GM19372 (cell line): ENCODE data around the gene RPL37A.
A peak's percentile ranks its signal among the peaks of the same experiment; 100 is the strongest.
"Not testable (repeated sequence)": the region's sequence is repeated elsewhere in the genome, so short reads cannot be mapped to it uniquely, and the experiment has no call there.

Experiments
- ATAC-seq: cut with Tn5 transposase; IDR thresholded peaks from one replicate; pipeline ENCODE4 v1.9.1; 2021; ENCODE audit warnings: mild to moderate bottlenecking, low read depth, moderate library complexity; ENCODE audit not compliant: unreplicated experiment

The RPL37A gene

GRCh38 chr2:216508229-216508628 lies 9.6 kb downstream of the RPL37A start:
- no peak for ATAC-seq

- ATAC-seq: no peak
Measured at GRCh38 chr2:216516730-216517350, 18.2 kb downstream of the RPL37A start.

- ATAC-seq: no peak
Measured at GRCh38 chr2:216517447-216518225, 19.0 kb downstream of the RPL37A start.

- ATAC-seq: not testable (repeated sequence)
Measured at GRCh38 chr2:216518566-216519119, 20.0 kb downstream of the RPL37A start.

GRCh38 chr2:216519154-216519762 lies 20.6 kb downstream of the RPL37A start:
- peak; percentile 71 for ATAC-seq

GRCh38 chr2:216520112-216520511 lies 21.5 kb downstream of the RPL37A start:
- ATAC-seq: no peak

GRCh38 chr2:216522892-216523502 lies 24.4 kb downstream of the RPL37A start:
- no peak for ATAC-seq

- no peak for ATAC-seq
Measured at GRCh38 chr2:216525972-216526371, 27.3 kb downstream of the RPL37A start.

GRCh38 chr2:216526939-216527338 lies 28.3 kb downstream of the RPL37A start:
- no peak for ATAC-seq

- ATAC-seq: no peak
Measured at GRCh38 chr2:216527600-216527999, 29.0 kb downstream of the RPL37A start.

GRCh38 chr2:216532562-216532961 lies 33.9 kb downstream of the RPL37A start:
- ATAC-seq: no peak

GRCh38 chr2:216533609-216534008 lies 35.0 kb downstream of the RPL37A start:
- no peak for ATAC-seq

GRCh38 chr2:216534809-216535208 lies 36.2 kb downstream of the RPL37A start:
- ATAC-seq: no peak

- no peak for ATAC-seq
Measured at GRCh38 chr2:216535454-216535995, 36.9 kb downstream of the RPL37A start.

- ATAC-seq: no peak
Measured at GRCh38 chr2:216536734-216537210, 38.1 kb downstream of the RPL37A start.

- no peak for ATAC-seq
Measured at GRCh38 chr2:216537366-216537765, 38.7 kb downstream of the RPL37A start.

GRCh38 chr2:216538538-216538937 lies 39.9 kb downstream of the RPL37A start:
- no peak for ATAC-seq

GRCh38 chr2:216539120-216539519 lies 40.5 kb downstream of the RPL37A start:
- no peak for ATAC-seq

GRCh38 chr2:216539791-216540241 lies 41.2 kb downstream of the RPL37A start:
- ATAC-seq: peak; percentile 63

- no peak for ATAC-seq
Measured at GRCh38 chr2:216540920-216541319, 42.3 kb downstream of the RPL37A start.
